ENCODE results near the gene ZC3H10.

- TF ChIP-seq, protein P1, sequence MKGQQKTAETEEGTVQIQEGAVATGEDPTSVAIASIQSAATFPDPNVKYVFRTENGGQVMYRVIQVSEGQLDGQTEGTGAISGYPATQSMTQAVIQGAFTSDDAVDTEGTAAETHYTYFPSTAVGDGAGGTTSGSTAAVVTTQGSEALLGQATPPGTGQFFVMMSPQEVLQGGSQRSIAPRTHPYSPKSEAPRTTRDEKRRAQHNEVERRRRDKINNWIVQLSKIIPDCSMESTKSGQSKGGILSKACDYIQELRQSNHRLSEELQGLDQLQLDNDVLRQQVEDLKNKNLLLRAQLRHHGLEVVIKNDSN (CRISPR knock-in tag; IDR thresholded peaks at IDR 0.05), result no peak
- no peak for TF ChIP-seq ARID4B (CRISPR knock-in tag; IDR thresholded peaks at IDR 0.05; ENCODE audit: borderline replicate concordance)
- TF ChIP-seq CTCF (IDR thresholded peaks at IDR 0.05), result no peak
These were observed 27.2 kb downstream of the ZC3H10 start for GRCh38 chr12:56145217-56145616.

All from WTC11 (cell line).